HepG2 (cell line): ENCODE measurements around the gene SOAT1. TPM values are rescaled to one million over a fixed set of nuclear protein-coding genes. Genes with fewer than 3 reads are reported as not detected.

Experiments used
- AHR ChIP-seq: IDR thresholded peaks from 2 replicates; pipeline ENCODE4 v1.6.1; 2018; ENCODE audit warnings: missing genetic modification reagents, missing compliant biosample characterization
- ARHGAP35 ChIP-seq: sonication (generic); formaldehyde crosslinking; IDR thresholded peaks from 2 replicates; pipeline ENCODE4 v1.9.0; 2022; ENCODE audit warnings: mild to moderate bottlenecking, inconsistent platforms, moderate library complexity, missing genetic modification reagents, borderline replicate concordance
- ASH2L ChIP-seq: fragments of 300-600, 200-600 bp; sonication (generic); IDR thresholded peaks from 2 replicates; pipeline ENCODE4 v1.7.0; 2017; ENCODE audit warnings: low read depth, mild to moderate bottlenecking, moderate library complexity, mixed read lengths, low read length; ENCODE audit not compliant: insufficient read length
- DPF2 ChIP-seq: sonication (generic); formaldehyde crosslinking; IDR thresholded peaks from 2 replicates; pipeline ENCODE4 v1.4.0; 2020; ENCODE audit warnings: mild to moderate bottlenecking, low read depth, missing genetic modification reagents, borderline replicate concordance
- DR1 ChIP-seq: sonication (generic); formaldehyde crosslinking; IDR thresholded peaks from 2 replicates; pipeline ENCODE4 v1.8.0; 2021; ENCODE audit warnings: mild to moderate bottlenecking, missing genetic modification reagents, inconsistent platforms
- GATA4 ChIP-seq: sonication (generic); IDR thresholded peaks from 2 replicates; pipeline ENCODE4 v1.6.1; 2016; ENCODE audit warnings: antibody characterized with exemption, low read depth, borderline replicate concordance
- HOXA5 ChIP-seq: sonication (generic); formaldehyde crosslinking; IDR thresholded peaks from 2 replicates; pipeline ENCODE4 v1.4.0; 2020; ENCODE audit warnings: missing genetic modification reagents
- KDM4B ChIP-seq: sonication (generic); formaldehyde crosslinking; IDR thresholded peaks from 2 replicates; pipeline ENCODE4 v1.4.0; 2020; ENCODE audit warnings: missing genetic modification reagents
- NAIF1 ChIP-seq: sonication (generic); formaldehyde crosslinking; IDR thresholded peaks from 2 replicates; pipeline ENCODE4 v1.5.0; 2020; ENCODE audit warnings: mild to moderate bottlenecking, missing genetic modification reagents, borderline replicate concordance
- PLSCR1 ChIP-seq: sonication (generic); formaldehyde crosslinking; IDR thresholded peaks from 2 replicates; pipeline ENCODE4 v1.5.0; 2020; ENCODE audit warnings: missing genetic modification reagents, mild to moderate bottlenecking, borderline replicate concordance
- SMAD9 ChIP-seq: sonication (generic); formaldehyde crosslinking; IDR thresholded peaks from 2 replicates; pipeline ENCODE4 v1.5.1; 2020; ENCODE audit warnings: mild to moderate bottlenecking, missing genetic modification reagents
- SSRP1 ChIP-seq: IDR thresholded peaks from 2 replicates; pipeline ENCODE4 v1.6.1; 2016; ENCODE audit warnings: control low read depth
- TARDBP ChIP-seq: sonication (generic); formaldehyde crosslinking; IDR thresholded peaks from 2 replicates; pipeline ENCODE4 v1.8.0; 2022; ENCODE audit warnings: mild to moderate bottlenecking, missing genetic modification reagents
- TERF1 ChIP-seq: sonication (generic); formaldehyde crosslinking; IDR thresholded peaks from 2 replicates; pipeline ENCODE4 v1.8.0; 2022; ENCODE audit warnings: mild to moderate bottlenecking, missing genetic modification reagents, moderate library complexity
- TIGD3 ChIP-seq: sonication (generic); formaldehyde crosslinking; IDR thresholded peaks from 2 replicates; pipeline ENCODE4 v1.5.1; 2020; ENCODE audit warnings: mild to moderate bottlenecking, missing genetic modification reagents, borderline replicate concordance
- ZNF17 ChIP-seq: sonication (generic); formaldehyde crosslinking; IDR thresholded peaks from 2 replicates; pipeline ENCODE4 v1.5.0; 2020; ENCODE audit warnings: mild to moderate bottlenecking, missing genetic modification reagents
- polyA plus RNA-seq, 8 experiments: library from polyadenylated mRNA; depleted of rRNA in 3 of 8; stranded (reverse) in 7 of 8; unstranded in 1 of 8; fragments of >200 nt; fragmentation: Illumina TruSeq in 4 of 8; extraction: Trizol in 4 of 8; gene quantifications; 2 replicates each; pipeline versions ENCODE4 v1.2.1 to v1.2.3, GENCODE V29; 2011 to 2016; ENCODE audit warnings: low read depth in 4 of 8, missing spikeins in 1 of 8, mixed read lengths in 1 of 8; ENCODE audit not compliant: insufficient read depth in 1 of 8
- total RNA-seq, 5 experiments: library from RNA; depleted of rRNA; stranded (reverse); fragments of >200 nt; fragmentation: Illumina TruSeq; extraction: Trizol; gene quantifications; 2 replicates each; pipeline ENCODE4 v1.2.3, GENCODE V29; 2016; ENCODE audit warnings: low read depth in 1 of 5
- TF ChIP-seq, protein P1 (sequence below): IDR thresholded peaks from 2 replicates; pipeline ENCODE4 v1.6.1; 2018; ENCODE audit warnings: missing genetic modification reagents, mild to moderate bottlenecking, missing compliant biosample characterization
- TF ChIP-seq, protein P2 (sequence below): conservative IDR thresholded peaks from 2 replicates; pipeline ENCODE4 v1.6.1; 2018; ENCODE audit warnings: missing genetic modification reagents
- TF ChIP-seq, protein P3 (sequence below): sonication (generic); formaldehyde crosslinking; IDR thresholded peaks from 2 replicates; pipeline ENCODE4 v1.5.0; 2020; ENCODE audit warnings: missing genetic modification reagents

SOAT1 gene
- total and polyA plus RNA-seq, 2 of the 13 experiments (the other 11 are each of a cell fraction or from before 2014, with no cell fraction given): 22.3 to 52.0 TPM

- TF ChIP-seq, protein P1, sequence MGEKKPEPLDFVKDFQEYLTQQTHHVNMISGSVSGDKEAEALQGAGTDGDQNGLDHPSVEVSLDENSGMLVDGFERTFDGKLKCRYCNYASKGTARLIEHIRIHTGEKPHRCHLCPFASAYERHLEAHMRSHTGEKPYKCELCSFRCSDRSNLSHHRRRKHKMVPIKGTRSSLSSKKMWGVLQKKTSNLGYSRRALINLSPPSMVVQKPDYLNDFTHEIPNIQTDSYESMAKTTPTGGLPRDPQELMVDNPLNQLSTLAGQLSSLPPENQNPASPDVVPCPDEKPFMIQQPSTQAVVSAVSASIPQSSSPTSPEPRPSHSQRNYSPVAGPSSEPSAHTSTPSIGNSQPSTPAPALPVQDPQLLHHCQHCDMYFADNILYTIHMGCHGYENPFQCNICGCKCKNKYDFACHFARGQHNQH (CRISPR knock-in tag): peak; percentile 68; the same call in 1 of the 2 replicates
- no peak for TF ChIP-seq ZNF17 (CRISPR knock-in tag)
- TF ChIP-seq ASH2L: peak; percentile 51
- no peak for TF ChIP-seq TARDBP (CRISPR knock-in tag)
- TF ChIP-seq SSRP1 (CRISPR knock-in tag): no peak
- TF ChIP-seq ARHGAP35 (CRISPR knock-in tag): peak; percentile 66; the same call in 1 of the 2 replicates
- peak; percentile 44; the same call in 1 of the 2 replicates for TF ChIP-seq TIGD3 (CRISPR knock-in tag)
- 0 out of 2 replicates have a peak, but pooled peaks have one; percentile 58 for TF ChIP-seq GATA4
- TF ChIP-seq SMAD9 (CRISPR knock-in tag): no peak
- no peak for TF ChIP-seq NAIF1 (CRISPR knock-in tag)
- TF ChIP-seq HOXA5 (CRISPR knock-in tag): no peak; the same call in 1 of the 2 replicates
- TF ChIP-seq AHR (CRISPR knock-in tag): no peak; the same call in 1 of the 2 replicates
- TF ChIP-seq, protein P2, sequence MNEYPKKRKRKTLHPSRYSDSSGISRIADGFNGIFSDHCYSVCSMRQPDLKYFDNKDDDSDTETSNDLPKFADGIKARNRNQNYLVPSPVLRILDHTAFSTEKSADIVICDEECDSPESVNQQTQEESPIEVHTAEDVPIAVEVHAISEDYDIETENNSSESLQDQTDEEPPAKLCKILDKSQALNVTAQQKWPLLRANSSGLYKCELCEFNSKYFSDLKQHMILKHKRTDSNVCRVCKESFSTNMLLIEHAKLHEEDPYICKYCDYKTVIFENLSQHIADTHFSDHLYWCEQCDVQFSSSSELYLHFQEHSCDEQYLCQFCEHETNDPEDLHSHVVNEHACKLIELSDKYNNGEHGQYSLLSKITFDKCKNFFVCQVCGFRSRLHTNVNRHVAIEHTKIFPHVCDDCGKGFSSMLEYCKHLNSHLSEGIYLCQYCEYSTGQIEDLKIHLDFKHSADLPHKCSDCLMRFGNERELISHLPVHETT (CRISPR knock-in tag): no peak
- peak; percentile 30 for TF ChIP-seq DR1 (CRISPR knock-in tag)
- TF ChIP-seq KDM4B (CRISPR knock-in tag): no peak; the same call in 1 of the 2 replicates
- no peak for TF ChIP-seq DPF2 (CRISPR knock-in tag)
- TF ChIP-seq, protein P3, sequence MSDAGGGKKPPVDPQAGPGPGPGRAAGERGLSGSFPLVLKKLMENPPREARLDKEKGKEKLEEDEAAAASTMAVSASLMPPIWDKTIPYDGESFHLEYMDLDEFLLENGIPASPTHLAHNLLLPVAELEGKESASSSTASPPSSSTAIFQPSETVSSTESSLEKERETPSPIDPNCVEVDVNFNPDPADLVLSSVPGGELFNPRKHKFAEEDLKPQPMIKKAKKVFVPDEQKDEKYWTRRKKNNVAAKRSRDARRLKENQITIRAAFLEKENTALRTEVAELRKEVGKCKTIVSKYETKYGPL (CRISPR knock-in tag): no peak
- no peak for TF ChIP-seq TERF1 (CRISPR knock-in tag)
- TF ChIP-seq PLSCR1 (CRISPR knock-in tag): no peak; the same call in 1 of the 2 replicates
These were observed at the start of gene SOAT1 (continued) for GRCh38 chr1:179293340-179294327.
